Nephron (organoid): ENCODE data around the gene NT5C2.

Experiments used
- H3K27ac Mint-ChIP-seq, 3 experiments: 2 replicates each; pipeline ENCODE4 v1.8.0; 2020; ENCODE audit warnings: mixed read lengths in 3 of 3, mild to moderate bottlenecking in 2 of 3, moderate library complexity in 1 of 3
- H3K27me3 Mint-ChIP-seq: 2 replicates; pipeline ENCODE4 v1.8.0; 2021; ENCODE audit warnings: low read depth, mild to moderate bottlenecking, moderate library complexity, mixed read lengths
- H3K36me3 Mint-ChIP-seq: 2 replicates; pipeline ENCODE4 v1.8.0; 2020; ENCODE audit warnings: low read depth, mixed read lengths
- H3K4me1 Mint-ChIP-seq: 2 replicates; pipeline ENCODE4 v1.8.0; 2020; ENCODE audit warnings: mixed read lengths
- H3K4me3 Mint-ChIP-seq, 3 experiments: 2 replicates each; pipeline ENCODE4 v1.8.0; 2020; ENCODE audit warnings: mild to moderate bottlenecking in 3 of 3, mixed read lengths in 3 of 3, moderate library complexity in 2 of 3
- H3K9me3 Mint-ChIP-seq: 2 replicates; pipeline ENCODE4 v1.8.0; 2020; ENCODE audit warnings: mixed read lengths
- TF ChIP-seq, protein P1 (sequence below), 3 experiments: fragments of 200-600 bp; sonication (generic); IDR thresholded peaks; one replicate each; pipeline ENCODE4 v1.5.0; 2021; ENCODE audit warnings: antibody characterized with exemption in 3 of 3; ENCODE audit not compliant: unreplicated experiment in 3 of 3

NT5C2 gene

DNA sequence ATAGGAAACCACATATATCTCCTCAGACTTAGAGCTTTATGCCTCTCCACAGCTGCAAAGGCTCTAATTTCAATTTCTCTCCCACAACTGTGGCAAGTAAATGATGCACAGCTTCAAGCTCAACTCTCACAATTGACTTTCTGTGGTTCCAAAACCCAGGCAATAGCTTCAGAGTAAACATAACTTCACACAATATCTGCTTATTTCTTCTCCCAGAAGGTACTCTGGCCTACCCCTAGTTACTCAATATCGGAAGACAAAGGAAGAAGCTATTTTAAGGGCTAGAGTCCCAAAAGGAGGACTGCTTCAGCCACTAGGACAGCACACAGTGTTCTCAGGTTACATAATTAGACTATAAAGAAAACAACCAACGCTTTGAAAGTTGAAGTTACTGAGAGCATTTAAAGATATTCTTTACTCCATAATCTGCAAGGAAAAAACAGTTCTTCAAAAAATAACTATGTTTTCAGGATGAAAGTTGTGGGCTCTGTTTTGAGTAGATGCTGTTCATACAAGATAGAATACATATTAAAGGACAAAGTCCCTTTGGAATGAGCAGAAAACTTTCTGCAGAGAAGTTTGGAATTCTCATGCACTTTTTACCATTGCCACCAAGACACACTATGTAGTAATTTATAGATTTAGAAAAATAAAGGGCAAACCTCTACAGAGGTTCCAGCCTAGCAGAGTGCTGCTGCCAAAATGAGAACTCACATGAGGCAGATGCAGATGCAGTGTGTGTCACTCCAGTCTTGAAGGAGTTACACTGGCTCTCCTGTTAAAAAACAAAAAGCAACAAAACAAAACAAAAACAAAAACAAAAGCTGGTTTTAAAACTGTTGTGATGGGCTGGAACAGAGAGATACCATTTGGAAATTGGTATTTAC, 81.8 kb downstream of the NT5C2 start:
- Mint-ChIP-seq H3K27ac (peak overlapping the region; percentile 91 to 94 (median 94)), H3K27me3 (no peaks in the 10 kb centered on the region), H3K9me3 (no peaks in the 10 kb centered on the region), H3K4me3 (peak overlapping the region in 1 of 3 experiments; percentile 62), H3K4me1 (peaks cover 39% of the 10 kb centered on the region), H3K36me3 (peaks cover 15% of the 10 kb centered on the region)
- TF ChIP-seq, protein P1, sequence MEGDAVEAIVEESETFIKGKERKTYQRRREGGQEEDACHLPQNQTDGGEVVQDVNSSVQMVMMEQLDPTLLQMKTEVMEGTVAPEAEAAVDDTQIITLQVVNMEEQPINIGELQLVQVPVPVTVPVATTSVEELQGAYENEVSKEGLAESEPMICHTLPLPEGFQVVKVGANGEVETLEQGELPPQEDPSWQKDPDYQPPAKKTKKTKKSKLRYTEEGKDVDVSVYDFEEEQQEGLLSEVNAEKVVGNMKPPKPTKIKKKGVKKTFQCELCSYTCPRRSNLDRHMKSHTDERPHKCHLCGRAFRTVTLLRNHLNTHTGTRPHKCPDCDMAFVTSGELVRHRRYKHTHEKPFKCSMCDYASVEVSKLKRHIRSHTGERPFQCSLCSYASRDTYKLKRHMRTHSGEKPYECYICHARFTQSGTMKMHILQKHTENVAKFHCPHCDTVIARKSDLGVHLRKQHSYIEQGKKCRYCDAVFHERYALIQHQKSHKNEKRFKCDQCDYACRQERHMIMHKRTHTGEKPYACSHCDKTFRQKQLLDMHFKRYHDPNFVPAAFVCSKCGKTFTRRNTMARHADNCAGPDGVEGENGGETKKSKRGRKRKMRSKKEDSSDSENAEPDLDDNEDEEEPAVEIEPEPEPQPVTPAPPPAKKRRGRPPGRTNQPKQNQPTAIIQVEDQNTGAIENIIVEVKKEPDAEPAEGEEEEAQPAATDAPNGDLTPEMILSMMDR (IDR thresholded peaks at IDR 0.05; ENCODE audit: unreplicated experiment in 3 of 3), result no peak

DNA sequence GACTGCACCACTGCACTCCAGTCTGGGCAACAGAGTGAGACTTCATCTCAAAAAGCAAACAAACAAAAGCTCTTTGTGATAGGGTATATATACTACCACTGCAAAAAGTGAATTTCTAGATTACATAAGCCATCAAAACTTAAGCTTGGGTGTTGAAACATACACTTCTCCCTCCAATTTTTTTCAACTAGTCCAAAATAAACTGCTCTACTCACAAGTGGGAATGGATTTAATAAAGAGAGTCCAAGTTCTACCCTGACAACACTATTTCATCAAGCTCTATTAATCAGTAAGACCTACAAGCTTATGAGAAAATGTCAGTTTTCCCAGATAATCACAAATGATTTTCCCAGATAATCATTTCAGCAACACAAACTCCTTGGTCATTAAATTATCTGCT, 82.7 kb downstream of the NT5C2 start:
- H3K9me3 Mint-ChIP-seq, result no peaks in the 10 kb centered on the region
- TF ChIP-seq, protein P1 (IDR thresholded peaks at IDR 0.05; ENCODE audit: unreplicated experiment in 3 of 3), result no peak
- H3K4me1 Mint-ChIP-seq, result peaks cover 39% of the 10 kb centered on the region
- H3K27ac Mint-ChIP-seq, result peak overlapping the region; percentile 39 to 91 (median 72)
- H3K27me3 Mint-ChIP-seq, result no peaks in the 10 kb centered on the region
- H3K4me3 Mint-ChIP-seq, result no peak overlapping the region
- peaks cover 18% of the 10 kb centered on the region for H3K36me3 Mint-ChIP-seq

DNA sequence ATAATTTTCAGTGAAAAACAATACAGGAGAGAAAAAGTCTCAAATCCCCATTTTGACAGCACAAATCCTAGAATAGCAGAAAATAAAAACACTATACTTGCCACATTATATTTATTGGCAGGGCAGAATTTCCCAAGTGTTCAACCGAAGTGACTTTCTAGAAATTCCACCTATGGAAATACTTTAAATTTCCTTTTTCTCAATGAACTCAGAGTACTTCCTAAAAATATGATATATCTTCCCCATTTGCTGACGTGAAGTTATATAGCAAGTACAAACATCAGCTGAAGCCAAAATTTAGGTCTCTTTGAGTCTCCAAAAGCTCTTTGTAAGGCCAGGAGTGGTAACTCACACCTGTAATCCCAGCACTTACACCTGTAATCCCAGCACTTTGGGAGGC, 83.3 kb downstream of the NT5C2 start:
- Mint-ChIP-seq H3K4me1 (peaks cover 39% of the 10 kb centered on the region), H3K27me3 (no peaks in the 10 kb centered on the region), H3K27ac (peak overlapping the region; percentile 39 to 91 (median 72)), H3K36me3 (peaks cover 20% of the 10 kb centered on the region), H3K9me3 (no peaks in the 10 kb centered on the region), H3K4me3 (no peak overlapping the region)
- TF ChIP-seq, protein P1 (IDR thresholded peaks at IDR 0.05; ENCODE audit: unreplicated experiment in 3 of 3), result no peak

DNA sequence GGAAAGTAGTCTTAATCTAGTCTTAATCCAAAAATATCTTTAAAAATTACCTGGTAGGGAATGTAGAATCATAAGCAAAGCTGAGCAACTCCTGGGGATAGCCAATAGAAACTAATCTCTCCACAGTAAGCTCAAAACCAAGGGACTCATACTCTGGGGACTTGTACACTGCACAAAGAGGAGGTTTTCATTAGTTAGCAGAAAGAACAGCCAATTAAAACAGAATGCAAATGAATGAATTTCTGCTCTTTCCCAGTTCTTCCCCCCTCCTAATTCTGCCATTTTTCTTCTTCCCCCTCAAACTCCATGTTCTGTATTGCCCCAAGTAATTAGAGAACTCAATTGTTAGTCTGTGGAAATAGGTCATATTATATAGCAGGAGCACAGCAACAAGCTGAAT, 86.5 kb downstream of the NT5C2 start:
- Mint-ChIP-seq H3K4me1 (peaks cover 26% of the 10 kb centered on the region), H3K27me3 (no peaks in the 10 kb centered on the region), H3K4me3 (no peak overlapping the region), H3K9me3 (no peaks in the 10 kb centered on the region), H3K27ac (no peak overlapping the region), H3K36me3 (peaks cover 33% of the 10 kb centered on the region)
- TF ChIP-seq, protein P1 (IDR thresholded peaks at IDR 0.05; ENCODE audit: unreplicated experiment in 3 of 3), result no peak

DNA sequence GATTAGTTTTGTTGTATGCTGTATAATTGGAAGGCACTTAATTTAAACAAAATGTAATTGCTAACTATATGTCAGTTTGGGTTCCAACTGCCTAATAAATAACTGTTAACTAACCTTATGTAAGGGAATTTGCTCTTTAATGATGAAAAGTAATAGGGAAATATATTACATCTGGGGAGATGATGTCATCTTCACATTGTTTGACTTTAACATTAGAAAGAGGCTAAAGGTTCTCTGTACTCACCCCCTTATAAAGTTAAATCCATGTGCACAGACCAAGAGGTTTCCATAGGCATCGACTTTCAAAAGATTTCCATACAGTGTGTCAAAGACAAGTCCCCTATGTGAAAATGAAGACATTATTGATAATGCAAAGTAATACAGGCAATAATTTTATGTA, 87.6 kb downstream of the NT5C2 start:
- TF ChIP-seq, protein P1 (IDR thresholded peaks at IDR 0.05; ENCODE audit: unreplicated experiment in 3 of 3), result no peak
- Mint-ChIP-seq H3K4me3 (no peak overlapping the region), H3K36me3 (peaks cover 34% of the 10 kb centered on the region), H3K27me3 (no peaks in the 10 kb centered on the region), H3K9me3 (no peaks in the 10 kb centered on the region), H3K4me1 (peaks cover 15% of the 10 kb centered on the region), H3K27ac (no peak overlapping the region)

DNA sequence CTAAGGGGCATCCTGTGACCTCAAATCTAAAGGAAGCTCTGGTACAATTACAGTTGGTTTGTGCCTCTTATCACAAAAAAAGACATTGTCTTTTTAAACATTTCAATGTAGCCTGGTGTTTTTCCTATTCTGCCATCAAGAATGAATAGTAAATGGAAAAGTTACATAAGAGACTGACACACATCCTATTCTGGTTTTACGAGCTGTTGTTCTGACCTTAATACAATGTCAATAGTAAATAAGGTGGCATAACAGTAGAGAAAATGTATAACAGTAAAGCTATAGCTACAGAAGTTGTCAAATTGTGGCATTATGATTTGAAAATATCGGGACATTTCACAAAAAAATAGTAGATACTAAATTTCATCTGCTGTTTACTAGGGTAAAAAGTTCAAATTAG, 88.4 kb downstream of the NT5C2 start:
- H3K4me3 Mint-ChIP-seq, result no peak overlapping the region
- H3K9me3 Mint-ChIP-seq, result no peaks in the 10 kb centered on the region
- H3K4me1 Mint-ChIP-seq, result peaks cover 8% of the 10 kb centered on the region
- TF ChIP-seq, protein P1 (IDR thresholded peaks at IDR 0.05; ENCODE audit: unreplicated experiment in 3 of 3), result no peak
- H3K27ac Mint-ChIP-seq, result no peak overlapping the region
- no peaks in the 10 kb centered on the region for H3K27me3 Mint-ChIP-seq
- peaks cover 38% of the 10 kb centered on the region for H3K36me3 Mint-ChIP-seq
